Type B pancreatic cell (in vitro differentiated cells): Measurements from ENCODE around the gene SPRED2. TPM values are rescaled to one million over a fixed set of nuclear protein-coding genes. Genes with fewer than 3 reads are reported as not detected.

Experiments used
- DNase-seq: peaks from one replicate; pipeline ENCODE4 v3.0.0; 2021; ENCODE audit warnings: mixed read lengths; ENCODE audit not compliant: unreplicated experiment; ENCODE audit errors: extremely low spot score
- H3K27ac Mint-ChIP-seq: 2 replicates; pipeline ENCODE4 v1.8.0; 2021; ENCODE audit warnings: mild to moderate bottlenecking, mixed read lengths
- H3K27me3 Mint-ChIP-seq: 2 replicates; pipeline ENCODE4 v1.8.0; 2021; ENCODE audit warnings: mixed read lengths
- H3K36me3 Mint-ChIP-seq: 2 replicates; pipeline ENCODE4 v1.8.0; 2021; ENCODE audit warnings: mixed read lengths
- H3K4me1 Mint-ChIP-seq: one replicate; pipeline ENCODE4 v1.8.0; 2021; ENCODE audit warnings: mixed read lengths; ENCODE audit not compliant: unreplicated experiment
- H3K4me3 Mint-ChIP-seq: 2 replicates; pipeline ENCODE4 v1.8.0; 2021; ENCODE audit warnings: mild to moderate bottlenecking, mixed read lengths
- H3K9me3 Mint-ChIP-seq: 2 replicates; pipeline ENCODE4 v1.8.0; 2021; ENCODE audit warnings: mixed read lengths
- total RNA-seq: library from RNA; stranded (reverse); gene quantifications from 2 replicates; pipeline ENCODE4 v1.2.1, GENCODE V29; 2021; ENCODE audit warnings: low replicate concordance
- TF ChIP-seq, protein P1 (sequence below): fragments of 200-600 bp; sonication (generic); conservative IDR thresholded peaks from 2 replicates; pipeline ENCODE4 v1.5.0; 2021; ENCODE audit warnings: antibody characterized with exemption, mild to moderate bottlenecking

The SPRED2 gene
- total RNA-seq, 1 donor from 2014 or later, result 38.9 TPM

DNA sequence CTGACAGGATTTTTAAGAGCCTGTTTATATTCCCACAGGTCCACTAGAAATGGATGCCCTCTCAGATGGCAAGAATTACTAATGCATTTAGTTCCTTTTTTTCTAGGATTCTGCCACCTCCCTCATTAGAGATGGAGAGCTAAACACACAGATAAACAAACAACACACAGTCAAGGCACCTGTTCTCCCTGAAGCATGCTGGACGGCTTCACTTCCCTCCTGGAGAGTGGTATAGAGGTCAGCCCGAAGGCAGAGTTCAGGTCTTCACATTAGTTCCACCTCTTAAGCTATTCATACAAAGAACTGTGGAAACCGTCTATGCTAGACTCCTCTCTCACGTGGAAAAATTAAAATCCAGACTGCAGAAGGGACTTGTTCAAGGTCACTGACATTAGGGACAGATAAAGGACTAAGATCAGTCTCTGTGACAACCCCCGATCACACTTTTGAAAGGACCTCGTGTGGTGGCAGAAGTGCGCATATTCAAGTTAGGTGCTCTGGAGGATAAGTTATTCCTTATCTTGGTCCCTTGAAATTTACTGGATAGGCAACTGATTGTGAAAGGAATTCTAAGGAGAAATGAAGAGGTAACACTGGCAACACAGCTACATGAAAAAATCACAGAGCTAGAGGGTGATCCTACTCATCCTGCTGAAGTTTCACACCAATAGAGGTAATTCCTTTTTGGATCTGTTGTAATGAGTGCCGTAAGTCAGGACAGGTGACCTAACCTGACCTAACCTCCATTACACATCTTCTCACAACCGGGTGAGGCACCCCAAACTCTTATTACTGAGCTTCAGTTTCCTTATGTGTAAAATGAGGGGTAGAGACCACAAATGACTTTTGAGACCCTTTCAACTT is 75.1 kb downstream of the SPRED2 start:
- no peaks in the 10 kb centered on the region for H3K36me3 Mint-ChIP-seq
- TF ChIP-seq, protein P1, sequence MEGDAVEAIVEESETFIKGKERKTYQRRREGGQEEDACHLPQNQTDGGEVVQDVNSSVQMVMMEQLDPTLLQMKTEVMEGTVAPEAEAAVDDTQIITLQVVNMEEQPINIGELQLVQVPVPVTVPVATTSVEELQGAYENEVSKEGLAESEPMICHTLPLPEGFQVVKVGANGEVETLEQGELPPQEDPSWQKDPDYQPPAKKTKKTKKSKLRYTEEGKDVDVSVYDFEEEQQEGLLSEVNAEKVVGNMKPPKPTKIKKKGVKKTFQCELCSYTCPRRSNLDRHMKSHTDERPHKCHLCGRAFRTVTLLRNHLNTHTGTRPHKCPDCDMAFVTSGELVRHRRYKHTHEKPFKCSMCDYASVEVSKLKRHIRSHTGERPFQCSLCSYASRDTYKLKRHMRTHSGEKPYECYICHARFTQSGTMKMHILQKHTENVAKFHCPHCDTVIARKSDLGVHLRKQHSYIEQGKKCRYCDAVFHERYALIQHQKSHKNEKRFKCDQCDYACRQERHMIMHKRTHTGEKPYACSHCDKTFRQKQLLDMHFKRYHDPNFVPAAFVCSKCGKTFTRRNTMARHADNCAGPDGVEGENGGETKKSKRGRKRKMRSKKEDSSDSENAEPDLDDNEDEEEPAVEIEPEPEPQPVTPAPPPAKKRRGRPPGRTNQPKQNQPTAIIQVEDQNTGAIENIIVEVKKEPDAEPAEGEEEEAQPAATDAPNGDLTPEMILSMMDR, result no peak
- H3K9me3 Mint-ChIP-seq, result no peaks in the 10 kb centered on the region
- H3K4me1 Mint-ChIP-seq, result peaks cover 46% of the 10 kb centered on the region
- no peaks in the 10 kb centered on the region for H3K27me3 Mint-ChIP-seq
- H3K27ac Mint-ChIP-seq, result no peak overlapping the region
- DNase-seq, result no peak
- H3K4me3 Mint-ChIP-seq, result no peak overlapping the region

DNA sequence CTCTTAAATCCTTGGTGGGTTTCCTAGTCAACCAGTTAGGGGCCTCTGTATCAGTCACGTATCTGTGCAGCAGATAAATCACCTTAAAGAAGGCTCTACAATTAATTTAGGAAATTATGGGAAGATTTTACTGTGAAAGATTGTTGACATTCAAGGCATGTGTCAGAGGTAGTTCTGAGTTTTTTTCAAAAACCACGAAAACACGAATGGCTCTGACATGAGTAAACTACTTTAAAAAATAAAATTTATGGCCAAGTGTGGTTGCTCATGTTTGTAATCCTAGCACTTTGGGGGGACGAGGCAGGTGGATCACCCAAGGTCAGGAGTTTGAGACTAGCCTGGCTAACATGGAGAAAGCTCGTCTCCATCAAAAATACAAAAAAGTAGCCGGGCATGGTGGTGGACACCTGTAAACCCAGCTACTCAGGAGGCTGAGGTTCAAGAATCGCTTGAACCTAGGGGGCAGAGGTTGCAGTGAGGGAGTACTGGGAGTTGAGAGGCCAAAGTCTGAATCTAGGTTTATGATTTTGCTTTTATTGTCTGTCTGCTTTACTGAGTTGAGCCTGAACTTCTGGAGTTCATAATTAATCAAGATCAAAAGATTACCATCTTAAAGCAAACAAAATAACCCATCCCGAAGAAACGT is 77.1 kb downstream of the SPRED2 start:
- DNase-seq, result no peak
- Mint-ChIP-seq H3K4me3 (no peak overlapping the region), H3K27me3 (no peaks in the 10 kb centered on the region), H3K9me3 (no peaks in the 10 kb centered on the region), H3K27ac (no peak overlapping the region), H3K4me1 (peaks cover 51% of the 10 kb centered on the region), H3K36me3 (no peaks in the 10 kb centered on the region)
- TF ChIP-seq, protein P1, result no peak

DNA sequence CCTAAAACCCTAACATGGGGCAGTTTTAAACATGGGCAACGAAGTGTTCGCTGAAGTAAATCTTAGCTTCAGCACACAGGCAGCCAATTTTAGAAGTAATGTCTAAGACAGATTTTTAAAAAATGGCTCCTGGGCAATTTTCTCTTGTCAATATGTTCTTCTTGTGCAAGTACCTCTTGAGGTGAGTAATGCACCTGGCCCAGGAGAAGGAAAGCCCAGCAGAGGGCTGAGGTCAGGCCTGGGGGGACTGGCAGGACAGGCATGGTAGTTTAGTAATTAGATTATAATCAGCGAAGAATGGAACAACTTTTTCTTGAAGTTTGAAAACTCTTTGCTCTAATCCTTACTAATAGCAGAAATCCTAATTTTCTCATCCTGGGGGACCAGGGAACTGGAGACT is 77.6 kb downstream of the SPRED2 start:
- TF ChIP-seq, protein P1, result no peak
- DNase-seq, result no peak
- peaks cover 57% of the 10 kb centered on the region for H3K4me1 Mint-ChIP-seq
- no peaks in the 10 kb centered on the region for H3K36me3 Mint-ChIP-seq
- no peaks in the 10 kb centered on the region for H3K27me3 Mint-ChIP-seq
- no peak overlapping the region for H3K27ac Mint-ChIP-seq
- H3K4me3 Mint-ChIP-seq, result no peak overlapping the region
- H3K9me3 Mint-ChIP-seq, result no peaks in the 10 kb centered on the region

DNA sequence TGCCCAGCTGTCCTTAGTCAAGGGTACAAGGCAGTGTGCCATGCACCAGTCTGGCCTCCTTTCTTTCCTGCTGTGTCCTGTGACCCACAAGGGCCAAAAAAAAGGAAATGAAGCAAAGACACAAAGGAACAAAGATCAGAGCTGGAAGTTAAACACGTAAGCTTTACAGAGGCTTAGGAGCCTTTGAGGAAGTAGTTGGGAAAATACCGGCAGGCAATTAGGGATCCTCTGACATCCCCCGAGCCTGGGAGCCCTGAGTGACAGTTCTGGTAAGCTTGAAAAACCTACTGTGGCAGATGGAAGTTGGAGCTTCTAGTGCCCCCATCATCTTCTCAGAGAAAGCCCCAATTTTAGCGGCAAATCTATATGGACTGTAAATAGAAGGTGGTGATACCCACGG is 78.5 kb downstream of the SPRED2 start:
- Mint-ChIP-seq H3K36me3 (no peaks in the 10 kb centered on the region), H3K4me3 (no peak overlapping the region), H3K9me3 (no peaks in the 10 kb centered on the region), H3K27me3 (no peaks in the 10 kb centered on the region), H3K4me1 (peaks cover 65% of the 10 kb centered on the region), H3K27ac (peak overlapping the region; percentile 33)
- no peak for DNase-seq
- TF ChIP-seq, protein P1, result no peak

DNA sequence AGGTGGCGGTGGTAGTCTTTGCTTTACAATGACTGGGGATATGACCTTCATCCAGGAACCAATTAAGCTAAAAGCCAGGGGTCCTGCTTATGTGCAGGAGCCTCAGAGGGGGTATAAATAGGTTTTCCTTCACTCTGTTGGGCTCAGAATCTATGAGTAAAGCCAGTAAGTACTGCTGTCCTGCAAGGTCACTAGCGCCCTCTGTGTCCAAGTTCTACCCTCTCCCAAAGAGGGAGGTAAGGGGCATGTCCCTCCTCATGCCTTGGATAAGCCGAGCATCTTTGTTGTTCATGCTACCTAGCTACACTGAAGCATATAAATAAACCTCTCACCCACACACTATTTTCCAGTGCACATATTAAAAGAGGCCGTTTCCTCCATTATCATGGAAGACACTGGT is 79.4 kb downstream of the SPRED2 start:
- Mint-ChIP-seq H3K36me3 (peaks cover 2% of the 10 kb centered on the region), H3K27ac (no peak overlapping the region)
- TF ChIP-seq, protein P1, result no peak

More for the DNA sequence above, 79.4 kb downstream of the SPRED2 start:
- DNase-seq, result no peak
- Mint-ChIP-seq H3K4me1 (peaks cover 63% of the 10 kb centered on the region), H3K4me3 (no peak overlapping the region), H3K27me3 (no peaks in the 10 kb centered on the region), H3K9me3 (no peaks in the 10 kb centered on the region)
